ENCODE results near the gene NUDT17. TPM values are rescaled to one million over a fixed set of nuclear protein-coding genes. Genes with fewer than 3 reads are reported as not detected.
A peak's percentile ranks its signal among the peaks of the same experiment; 100 is the strongest.

Gene NUDT17
- total and polyA plus RNA-seq, 4 experiments from 2014 or later = 3.0 to 5.6 (median 3.4) TPM

DNA sequence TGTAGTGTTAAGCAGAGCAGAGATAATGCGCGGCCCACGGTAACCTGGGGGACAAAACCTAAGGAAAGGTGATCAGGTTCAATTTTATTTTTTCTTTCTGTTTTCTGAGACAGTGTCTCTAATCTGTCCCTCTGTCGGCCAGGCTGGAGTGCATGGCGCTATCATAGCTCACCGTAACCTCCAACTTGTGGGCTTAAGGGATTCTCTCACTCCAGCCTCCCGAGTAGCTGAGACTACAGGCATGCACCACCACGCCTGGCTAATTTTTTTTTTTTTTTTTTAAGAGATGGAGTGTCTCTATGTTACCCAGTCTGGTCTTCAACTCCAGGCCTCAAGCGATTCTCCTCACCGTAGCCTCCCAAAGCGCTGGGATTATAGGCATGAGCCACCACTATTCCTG lies 41.0 kb downstream of the NUDT17 start:
- POLR2A ChIA-PET (ENCODE audit: partially characterized antibody) = interaction anchor here (0.9 to 3.1 kb wide), 3 partner anchors 28 to 32 kb away, joined by 4 to 22 read pairs (median 13); partner anchors contain the start of genes PEX11B and PIAS3
- H3K27ac Mint-ChIP-seq = peak overlapping the region in 3 of 7 donors; percentile 2 to 60 (median 58)

DNA sequence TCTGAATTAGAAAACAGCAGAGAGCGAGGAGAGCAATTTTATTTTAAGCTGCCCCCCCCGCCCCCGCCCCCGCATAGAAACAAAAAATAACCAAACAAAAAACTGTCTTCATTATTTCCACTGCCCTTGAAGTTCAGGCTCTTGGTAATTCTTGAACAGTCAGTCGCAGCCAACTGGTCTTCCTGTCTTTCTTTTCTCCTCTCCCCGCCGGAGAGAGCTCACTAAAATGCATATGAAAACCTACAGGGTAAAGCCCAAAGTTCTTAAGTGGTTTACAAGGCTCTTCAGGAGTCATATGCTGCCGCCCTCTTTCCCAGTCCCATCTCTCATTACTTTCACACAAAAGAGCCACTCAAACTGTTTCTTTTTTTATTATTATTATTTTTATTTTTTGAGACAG lies 41.4 kb downstream of the NUDT17 start:
- Histone ChIP-seq H3K4me3 (ENCODE audit: low read length in 2 of 2) (no peak overlapping the region), H3K9me3 (ENCODE audit: control insufficient read depth in 1 of 2, low read length in 2 of 2) (no peaks in the 10 kb centered on the region), H3K27me3 (ENCODE audit: insufficient read depth, low read length) (peaks cover 11% of the 10 kb centered on the region), H3K36me3 (ENCODE audit: insufficient read depth, low read length) (no peaks in the 10 kb centered on the region), H3K4me1 (ENCODE audit: insufficient read depth, low read length) (peaks cover 13% of the 10 kb centered on the region), H3K27ac (ENCODE audit: low read depth, low read length) (no peak overlapping the region)
- Mint-ChIP-seq H3K27me3 (peaks cover 8 to 21% of the 10 kb centered on the region in 2 donors), H3K27ac (peak overlapping the region in 1 of 7 donors; percentile 48), H3K36me3 (no peaks in the 10 kb centered on the region), H3K4me3 (peak overlapping the region in 7 of 8 donors; percentile 50 to 87 (median 71)), H3K9me3 (no peaks in the 10 kb centered on the region), H3K4me1 (peaks cover 10 to 28% (median 14%) of the 10 kb centered on the region in 4 donors)
- no peak for DNase-seq
- intact Hi-C loops (cut with micrococcal nuclease) = no loop called here
- CTCF ChIA-PET (ENCODE audit: partially characterized antibody) = interaction anchor here (1.1 to 11.4 kb wide), 2 partner anchors 41 to 90 kb away, joined by 3 to 78 read pairs; partner anchors contain the start of gene NUDT17
- POLR2A ChIA-PET (ENCODE audit: partially characterized antibody) = interaction anchor here (0.9 to 3.1 kb wide), 2 partner anchors 28 to 32 kb away, joined by 4 to 13 read pairs; partner anchors contain the start of genes PEX11B and PIAS3

More for the DNA sequence above, 41.0 kb downstream of the NUDT17 start:
- Mint-ChIP-seq H3K27me3 (peaks cover 8 to 21% of the 10 kb centered on the region in 2 donors), H3K4me3 (peak overlapping the region; percentile 74 to 88 (median 84)), H3K36me3 (no peaks in the 10 kb centered on the region), H3K9me3 (no peaks in the 10 kb centered on the region), H3K4me1 (peaks cover 10 to 28% (median 14%) of the 10 kb centered on the region in 4 donors)
- H3K4me1 ChIP-seq (ENCODE audit: insufficient read depth, low read length) = peaks cover 13% of the 10 kb centered on the region
- H3K9me3 ChIP-seq (ENCODE audit: control insufficient read depth in 1 of 2, low read length in 2 of 2) = no peaks in the 10 kb centered on the region
- H3K4me3 ChIP-seq (ENCODE audit: low read length in 2 of 2) = peak overlapping the region; percentile 6 to 74
- H3K27ac ChIP-seq (ENCODE audit: low read depth, low read length) = no peak overlapping the region
- intact Hi-C loops (cut with micrococcal nuclease) = no loop called here
- H3K36me3 ChIP-seq (ENCODE audit: insufficient read depth, low read length) = no peaks in the 10 kb centered on the region
- peaks cover 11% of the 10 kb centered on the region for H3K27me3 ChIP-seq (ENCODE audit: insufficient read depth, low read length)
- peak in 2 of 5 donors; percentile 3 to 9 for DNase-seq
- CTCF ChIA-PET (ENCODE audit: partially characterized antibody) = interaction anchor here (0.7 to 11.4 kb wide), 4 partner anchors 31 to 101 kb away, joined by 3 to 78 read pairs (median 3); partner anchors contain the start of gene NUDT17

DNA sequence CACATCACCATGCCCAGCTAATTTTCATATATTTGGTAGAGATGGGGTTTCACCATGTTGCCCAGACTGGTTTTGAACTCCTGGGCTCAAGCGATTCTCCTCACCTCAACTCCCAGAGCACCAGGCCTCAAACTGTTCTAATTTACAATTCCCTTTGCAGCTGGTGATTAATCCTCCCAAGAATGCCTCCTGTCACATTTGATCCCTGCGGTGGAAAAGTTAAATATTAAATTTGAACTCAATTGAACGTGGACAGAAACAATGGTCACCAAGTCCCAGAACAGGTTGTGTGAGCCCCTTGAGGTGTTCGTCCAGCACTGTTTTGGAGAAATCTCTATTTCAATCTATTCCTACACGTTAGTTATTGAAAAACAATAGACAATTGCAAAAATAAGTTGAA lies 42.2 kb downstream of the NUDT17 start:
- H3K9me3 Mint-ChIP-seq = no peaks in the 10 kb centered on the region
- Histone ChIP-seq H3K4me1 (ENCODE audit: insufficient read depth, low read length) (peaks cover 13% of the 10 kb centered on the region), H3K9me3 (ENCODE audit: control insufficient read depth in 1 of 2, low read length in 2 of 2) (no peaks in the 10 kb centered on the region), H3K4me3 (ENCODE audit: low read length in 2 of 2) (no peak overlapping the region), H3K27me3 (ENCODE audit: insufficient read depth, low read length) (peaks cover 11% of the 10 kb centered on the region), H3K27ac (ENCODE audit: low read depth, low read length) (no peak overlapping the region), H3K36me3 (ENCODE audit: insufficient read depth, low read length) (no peaks in the 10 kb centered on the region)
- CTCF ChIA-PET (ENCODE audit: partially characterized antibody) = interaction anchor here (11.4 kb wide), 1 partner anchor 41 kb away, joined by 78 read pairs; the partner anchor contains the start of gene NUDT17
- intact Hi-C loops (cut with micrococcal nuclease) = no loop called here
- peaks cover 8 to 19% of the 10 kb centered on the region in 2 donors for H3K27me3 Mint-ChIP-seq
- no peak for DNase-seq
- H3K4me1 Mint-ChIP-seq = peaks cover 10 to 28% (median 14%) of the 10 kb centered on the region in 4 donors
- no peaks in the 10 kb centered on the region for H3K36me3 Mint-ChIP-seq
- H3K4me3 Mint-ChIP-seq = peak overlapping the region in 4 of 8 donors; percentile 2 to 53 (median 16)
- POLR2A ChIA-PET (ENCODE audit: partially characterized antibody) = interaction anchor here (0.9 to 3.1 kb wide), 2 partner anchors 29 to 31 kb away, joined by 4 to 13 read pairs; partner anchors contain the start of genes PEX11B and PIAS3
- H3K27ac Mint-ChIP-seq = no peak overlapping the region

DNA sequence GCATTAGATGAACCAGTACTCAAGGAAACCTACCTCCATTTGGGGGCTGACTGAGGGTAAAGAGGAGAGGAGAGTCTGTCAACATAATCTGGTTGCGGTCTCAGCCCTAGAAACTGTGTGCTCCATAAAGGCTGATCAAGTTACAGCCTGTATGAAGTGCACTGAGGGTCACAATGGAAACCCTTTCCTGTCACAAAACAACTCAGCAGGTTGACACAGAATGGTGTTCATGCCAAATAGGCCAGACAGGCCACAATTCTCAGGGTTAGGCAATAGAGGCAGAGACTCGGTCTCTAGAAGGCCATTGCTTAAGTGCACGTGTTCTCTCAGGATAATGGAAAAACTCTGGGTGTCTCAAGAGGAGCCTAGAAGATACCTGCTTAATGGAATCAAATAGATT lies 44.3 kb downstream of the NUDT17 start:
- H3K9me3 Mint-ChIP-seq = no peaks in the 10 kb centered on the region
- H3K9me3 ChIP-seq (ENCODE audit: control insufficient read depth in 1 of 2, low read length in 2 of 2) = no peaks in the 10 kb centered on the region
- peaks cover 13% of the 10 kb centered on the region for H3K4me1 ChIP-seq (ENCODE audit: insufficient read depth, low read length)
- H3K27ac Mint-ChIP-seq = no peak overlapping the region
- no peaks in the 10 kb centered on the region for H3K36me3 Mint-ChIP-seq
- no peaks in the 10 kb centered on the region for H3K36me3 ChIP-seq (ENCODE audit: insufficient read depth, low read length)
- H3K4me3 ChIP-seq (ENCODE audit: low read length in 2 of 2) = no peak overlapping the region
- H3K4me1 Mint-ChIP-seq = peaks cover 10 to 23% (median 12%) of the 10 kb centered on the region in 4 donors
- H3K27me3 Mint-ChIP-seq = peaks cover 4 to 9% of the 10 kb centered on the region in 2 donors
- POLR2A ChIA-PET (ENCODE audit: partially characterized antibody) = interaction anchor here (1.0 kb wide), 1 partner anchor 24 kb away, joined by 3 read pairs; no protein-coding TSS in a partner anchor
- no peak overlapping the region for H3K27ac ChIP-seq (ENCODE audit: low read depth, low read length)
- CTCF ChIA-PET (ENCODE audit: partially characterized antibody) = interaction anchor here (0.6 to 11.4 kb wide), 3 partner anchors 26 to 124 kb away, joined by 3 to 78 read pairs (median 43); partner anchors contain the start of gene NUDT17
- H3K27me3 ChIP-seq (ENCODE audit: insufficient read depth, low read length) = no peaks in the 10 kb centered on the region
- DNase-seq = no peak
- intact Hi-C loops (cut with micrococcal nuclease) = no loop called here
- H3K4me3 Mint-ChIP-seq = no peak overlapping the region

DNA sequence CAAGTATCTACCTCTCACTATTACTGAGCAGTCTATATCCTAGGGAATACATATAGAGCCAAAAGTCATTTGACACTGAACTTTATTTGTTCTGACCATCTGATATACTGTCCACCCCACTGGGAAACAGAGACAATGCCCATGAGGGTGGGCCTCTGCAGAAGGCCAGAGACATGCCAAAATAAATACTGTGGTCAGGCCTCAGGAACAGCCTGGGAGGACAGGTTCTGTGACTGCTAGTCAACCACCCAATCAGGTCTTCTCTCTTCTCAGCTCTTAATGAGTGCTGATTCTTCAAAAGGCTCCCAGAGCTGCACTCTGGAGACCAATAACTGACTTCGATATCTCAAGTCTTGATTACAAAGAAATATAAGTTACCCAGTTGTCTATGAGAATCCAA lies 45.7 kb downstream of the NUDT17 start:
- Histone ChIP-seq H3K4me1 (ENCODE audit: insufficient read depth, low read length) (peaks cover 3% of the 10 kb centered on the region), H3K27ac (ENCODE audit: low read depth, low read length) (no peak overlapping the region), H3K36me3 (ENCODE audit: insufficient read depth, low read length) (no peaks in the 10 kb centered on the region), H3K9me3 (ENCODE audit: control insufficient read depth in 1 of 2, low read length in 2 of 2) (no peaks in the 10 kb centered on the region), H3K27me3 (ENCODE audit: insufficient read depth, low read length) (no peaks in the 10 kb centered on the region), H3K4me3 (ENCODE audit: low read length in 2 of 2) (no peak overlapping the region)
- peaks cover 0 to 2% of the 10 kb centered on the region in 2 donors for H3K27me3 Mint-ChIP-seq
- H3K4me1 Mint-ChIP-seq = peaks cover 2 to 9% (median 3%) of the 10 kb centered on the region in 4 donors
- no peak for DNase-seq
- POLR2A ChIA-PET (ENCODE audit: partially characterized antibody) = interaction anchor here (0.7 to 2.8 kb wide), 5 partner anchors 32 to 116 kb away, joined by 4 to 12 read pairs (median 4); partner anchors contain the start of genes NUDT17, PIAS3 and RBM8A
- CTCF ChIA-PET (ENCODE audit: partially characterized antibody) = interaction anchor here (0.7 to 4.4 kb wide), 16 partner anchors 11 to 135 kb away, joined by 3 to 43 read pairs (median 8); partner anchors contain the start of genes HJV, ITGA10, LIX1L and NUDT17
- no peaks in the 10 kb centered on the region for H3K36me3 Mint-ChIP-seq
- no peak overlapping the region for H3K27ac Mint-ChIP-seq
- H3K9me3 Mint-ChIP-seq = no peaks in the 10 kb centered on the region
- no peak overlapping the region for H3K4me3 Mint-ChIP-seq
- intact Hi-C loops (cut with micrococcal nuclease) = loop anchor here (1.0 kb wide), 1 partner anchor 122 kb away; no protein-coding TSS in a partner anchor

DNA sequence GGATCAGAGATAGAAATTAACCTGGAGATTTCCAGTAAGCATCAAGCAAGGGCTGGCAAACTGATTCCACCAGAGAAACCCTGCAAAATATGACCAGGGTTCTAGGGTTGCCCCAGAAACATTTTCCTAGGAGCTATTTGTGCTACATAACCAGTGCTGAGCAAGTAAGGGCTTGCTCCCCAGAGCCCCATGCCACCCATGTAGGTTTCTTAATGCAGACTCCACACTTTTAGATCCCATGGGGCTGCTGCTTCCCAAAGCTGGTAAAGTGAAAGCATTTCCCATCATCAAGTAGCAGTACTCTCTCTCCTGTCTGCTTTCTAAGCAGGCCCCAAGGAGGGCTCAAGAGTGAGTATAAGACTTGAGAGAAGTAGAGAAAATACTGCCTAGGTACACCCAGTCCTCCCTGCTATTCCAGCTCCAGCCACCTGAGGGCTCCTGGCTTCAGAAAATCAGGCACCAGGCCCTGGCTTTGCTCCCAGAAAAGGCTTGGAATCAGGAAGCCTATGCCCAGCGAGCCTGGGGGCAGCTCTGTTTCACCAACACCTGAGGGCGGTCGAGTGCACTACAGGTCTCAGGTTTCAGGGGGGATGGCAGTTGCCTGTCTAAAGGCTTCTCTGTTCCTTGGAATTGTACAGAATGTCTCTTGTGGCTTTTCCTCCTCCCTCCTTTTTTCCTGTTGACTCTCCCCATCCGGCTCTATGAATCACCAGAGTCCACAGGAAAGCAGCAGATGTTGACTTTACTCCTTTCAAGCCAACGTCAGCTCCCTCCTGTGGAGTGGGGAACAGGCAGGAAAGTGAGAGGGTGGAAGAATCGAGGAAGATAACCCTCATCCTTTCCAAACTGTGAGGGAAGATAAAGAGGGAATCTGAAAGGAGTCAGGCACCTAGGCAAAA lies 46.4 kb downstream of the NUDT17 start:
- POLR2A ChIA-PET (ENCODE audit: partially characterized antibody) = interaction anchor here (0.7 to 2.8 kb wide), 6 partner anchors 27 to 115 kb away, joined by 3 to 12 read pairs (median 4); partner anchors contain the start of genes NUDT17, PIAS3 and RBM8A
- Mint-ChIP-seq H3K27ac (no peak overlapping the region), H3K4me3 (no peak overlapping the region), H3K9me3 (no peaks in the 10 kb centered on the region), H3K36me3 (no peaks in the 10 kb centered on the region), H3K4me1 (peaks cover 0 to 2% (median under 1%) of the 10 kb centered on the region in 4 donors), H3K27me3 (peaks cover 0 to under 1% of the 10 kb centered on the region in 2 donors)
- intact Hi-C loops (cut with micrococcal nuclease) = loop anchor here (1.0 kb wide), 1 partner anchor 121 kb away; no protein-coding TSS in a partner anchor
- Histone ChIP-seq H3K9me3 (ENCODE audit: control insufficient read depth in 1 of 2, low read length in 2 of 2) (no peaks in the 10 kb centered on the region), H3K4me1 (ENCODE audit: insufficient read depth, low read length) (no peaks in the 10 kb centered on the region), H3K27me3 (ENCODE audit: insufficient read depth, low read length) (no peaks in the 10 kb centered on the region), H3K36me3 (ENCODE audit: insufficient read depth, low read length) (no peaks in the 10 kb centered on the region), H3K27ac (ENCODE audit: low read depth, low read length) (no peak overlapping the region), H3K4me3 (ENCODE audit: low read length in 2 of 2) (no peak overlapping the region)
- peak; percentile 21 to 50 (median 38) for DNase-seq
- CTCF ChIA-PET (ENCODE audit: partially characterized antibody) = interaction anchor here (0.7 to 4.4 kb wide), 23 partner anchors 10 to 134 kb away, joined by 3 to 43 read pairs (median 5); partner anchors contain the start of genes HJV, ITGA10, LIX1L and NUDT17

Data from CD4-positive, alpha-beta memory T cell (primary cell).